AML-193 (cell line): Measurements from ENCODE around the gene POU3F2.

ENCODE experiments used
- DNase-seq, 2 experiments: peaks; one replicate each; lab custom pipeline; 2025; lab: John Stamatoyannopoulos, UW

POU3F2 gene

DNA sequence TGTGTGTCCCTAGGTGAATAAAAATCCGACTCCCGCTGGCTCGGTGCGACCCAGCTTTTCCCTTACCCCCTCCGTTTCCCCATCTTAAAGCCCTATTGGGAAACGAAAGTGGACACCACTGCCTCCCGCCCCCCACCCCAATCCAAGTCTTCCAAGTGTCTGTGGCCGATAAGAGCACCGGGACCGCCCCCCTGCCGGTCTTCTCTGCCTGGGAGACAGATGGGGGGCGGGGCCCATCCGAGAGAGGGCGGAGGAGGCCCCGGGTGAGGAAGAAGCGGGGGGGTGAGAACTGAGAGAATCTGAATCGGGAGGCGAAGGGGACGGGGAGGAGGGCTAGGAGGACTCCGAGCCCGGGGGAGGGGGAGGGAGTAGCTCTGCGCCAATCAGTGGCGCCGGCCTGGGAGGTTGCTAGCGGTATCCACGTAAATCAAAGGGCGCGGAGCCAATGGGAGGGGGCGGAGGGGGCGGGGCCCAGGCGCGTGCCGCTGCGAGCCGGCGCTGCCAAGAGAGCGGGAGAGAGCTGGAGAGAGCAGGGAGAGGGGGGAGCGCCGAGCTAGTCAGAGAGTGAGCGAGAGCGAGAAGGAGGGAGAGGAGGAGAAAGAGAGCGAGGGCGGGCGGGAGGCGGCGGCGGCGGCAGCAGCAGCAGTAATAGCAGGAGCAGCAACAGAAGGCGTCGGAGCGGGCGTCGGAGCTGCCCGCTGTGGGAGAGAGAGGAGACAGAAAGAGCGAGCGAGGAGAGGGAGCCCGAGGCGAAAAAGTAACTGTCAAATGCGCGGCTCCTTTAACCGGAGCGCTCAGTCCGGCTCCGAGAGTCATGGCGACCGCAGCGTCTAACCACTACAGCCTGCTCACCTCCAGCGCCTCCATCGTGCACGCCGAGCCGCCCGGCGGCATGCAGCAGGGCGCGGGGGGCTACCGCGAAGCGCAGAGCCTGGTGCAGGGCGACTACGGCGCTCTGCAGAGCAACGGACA lies at the start of gene POU3F2:
POU3F2 (plus strand) TSS at position 515 of the 972 bp plus-strand sequence; CDS start at position 815, 300 bp downstream.
- no peak for DNase-seq

DNA sequence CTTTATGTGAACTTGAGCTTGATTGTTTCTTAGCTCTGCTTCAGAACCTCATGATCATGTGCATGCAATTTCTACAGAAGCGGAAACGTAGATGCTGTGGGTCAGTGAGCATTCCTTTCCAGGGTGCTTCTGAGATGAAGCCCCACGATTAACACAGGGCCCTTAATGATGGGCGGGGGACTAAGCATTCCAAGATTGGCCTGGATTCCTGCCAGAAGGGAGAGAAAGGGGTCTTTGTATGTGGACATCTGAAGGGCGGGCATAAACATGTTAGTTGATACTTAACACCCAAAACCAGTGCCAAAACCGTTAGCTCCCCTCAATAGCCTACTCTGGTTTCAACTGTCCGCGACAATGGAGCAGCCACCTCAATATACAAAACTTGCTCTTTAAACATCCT lies 46.9 kb upstream of the POU3F2 start:
- DNase-seq: no peak

GRCh38 chr6:98787961-98788360 lies 46.4 kb upstream of the POU3F2 start:
- DNase-seq: no peak

GRCh38 chr6:98794307-98794842 lies 40.0 kb upstream of the POU3F2 start:
- no peak for DNase-seq

GRCh38 chr6:98797217-98797994 lies 37.0 kb upstream of the POU3F2 start:
- no peak for DNase-seq

- no peak for DNase-seq
Observed at GRCh38 chr6:98800866-98801265, 33.5 kb upstream of the POU3F2 start.

GRCh38 chr6:98808541-98809210 lies 25.7 kb upstream of the POU3F2 start:
- DNase-seq: no peak

GRCh38 chr6:98812220-98812619 lies 22.2 kb upstream of the POU3F2 start:
- DNase-seq: no peak

DNA sequence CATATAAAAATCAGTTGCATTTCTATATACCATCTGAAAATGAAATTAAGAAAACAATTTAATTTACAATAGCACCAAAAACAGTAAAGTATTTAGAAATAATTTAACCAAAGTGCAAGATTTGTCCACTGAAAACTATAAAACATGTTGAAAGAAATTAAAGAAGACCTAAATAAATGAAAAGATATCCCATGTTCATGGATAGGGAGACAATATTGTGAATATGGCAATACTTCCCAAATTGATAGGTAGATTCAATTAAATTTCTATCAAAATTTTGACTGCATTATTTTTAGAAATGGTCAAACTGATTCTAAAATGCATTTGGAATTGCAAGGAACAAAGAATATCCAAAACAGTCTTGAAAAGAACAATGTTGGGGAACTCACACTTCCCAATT lies 17.6 kb upstream of the POU3F2 start:
- no peak for DNase-seq

DNA sequence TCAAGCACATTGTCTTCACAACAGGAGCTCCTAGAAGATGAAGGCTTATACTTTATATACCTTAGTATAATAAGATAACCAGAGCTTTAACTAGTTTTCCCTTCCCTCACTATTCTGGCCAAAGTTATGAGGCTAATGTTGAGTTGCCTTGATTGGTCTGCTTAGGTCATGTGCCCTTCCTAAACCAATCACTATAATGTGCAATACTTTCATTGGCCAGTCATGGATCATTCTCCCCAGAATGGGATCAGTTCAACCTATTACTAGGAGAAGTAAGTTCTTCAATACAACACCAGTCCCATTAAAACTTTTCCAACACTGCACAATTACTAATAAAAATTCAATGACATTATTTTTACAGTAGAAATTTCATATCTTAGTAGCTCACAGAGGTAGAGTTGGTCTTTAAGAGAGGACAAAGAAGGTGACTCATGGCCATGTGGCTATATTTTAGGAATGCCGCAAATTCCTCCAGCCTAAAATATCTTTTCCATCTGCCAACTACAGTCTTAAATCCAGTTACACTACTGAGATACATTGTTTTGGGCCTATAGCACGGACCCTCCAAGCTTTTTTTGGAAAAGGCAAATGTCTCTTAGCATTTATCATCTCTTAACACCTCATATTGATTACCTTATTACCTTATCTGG lies 12.5 kb upstream of the POU3F2 start:
- no peak for DNase-seq

- DNase-seq: no peak
Observed at GRCh38 chr6:98823428-98824161, 10.8 kb upstream of the POU3F2 start.

- no peak for DNase-seq
Observed at GRCh38 chr6:98824162-98824901, 10.0 kb upstream of the POU3F2 start.

DNA sequence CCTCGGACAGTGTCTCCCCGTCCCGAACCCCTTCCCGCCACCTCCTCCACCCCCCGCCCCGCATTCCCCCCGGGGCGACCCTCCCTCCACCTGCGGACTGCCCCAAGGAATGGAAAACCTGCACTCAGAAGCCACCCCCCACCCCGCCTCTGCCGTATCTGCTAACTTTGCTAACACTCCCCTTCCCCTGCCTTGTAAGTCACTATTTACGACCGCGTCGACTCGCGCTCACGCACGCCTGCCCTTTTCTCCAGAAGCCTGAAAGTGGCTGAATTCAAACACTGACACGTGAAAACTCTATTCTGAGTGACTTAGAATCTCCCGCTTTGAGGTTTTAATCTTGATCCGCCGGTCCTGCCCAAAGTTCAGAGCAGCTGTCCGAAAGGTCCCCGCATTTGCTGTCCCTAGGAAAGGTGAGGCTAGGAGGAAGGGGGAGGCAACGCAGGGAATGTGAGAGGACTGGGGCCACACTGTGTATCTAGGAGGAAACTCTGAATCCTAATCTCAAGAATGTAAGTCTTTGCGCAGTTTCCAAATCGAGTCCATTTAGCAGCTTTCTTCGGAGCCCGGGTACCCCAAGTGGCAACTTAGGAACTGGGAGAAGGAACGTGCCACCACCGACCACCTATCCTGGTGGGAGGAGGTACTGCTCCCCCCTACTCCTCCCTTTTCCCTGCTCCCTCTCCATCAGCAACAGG lies 9.3 kb upstream of the POU3F2 start:
- no peak for DNase-seq

DNA sequence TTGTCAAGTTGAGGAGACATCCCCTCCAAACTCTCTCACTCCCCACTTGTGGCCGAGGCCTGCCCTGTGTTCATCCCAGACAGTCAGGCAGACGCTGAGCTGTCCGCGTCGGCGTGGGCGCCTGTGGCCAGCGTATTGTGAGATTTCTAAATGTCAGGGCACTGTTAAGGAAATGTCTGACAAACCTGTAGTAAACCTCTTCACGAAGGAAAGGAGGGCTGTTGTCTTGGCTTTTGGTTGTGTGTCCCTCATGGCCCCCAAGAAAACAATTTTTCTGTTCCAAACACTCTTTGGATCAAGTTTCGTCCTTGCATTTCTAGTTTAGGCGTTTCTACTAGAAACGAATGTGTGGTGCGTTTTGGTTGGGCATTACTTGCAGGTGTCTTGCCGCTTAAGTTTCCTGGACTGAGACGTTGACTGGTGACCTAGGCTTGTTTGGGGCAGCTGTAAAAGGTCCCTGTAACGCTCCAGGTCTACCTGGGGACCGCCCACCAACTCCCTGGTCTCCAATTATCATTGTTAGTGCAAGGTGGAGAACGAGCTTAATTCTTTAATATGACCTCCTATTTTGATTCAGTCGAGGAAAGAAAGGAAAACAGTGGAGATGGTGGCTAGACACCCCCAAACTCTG lies 8.7 kb upstream of the POU3F2 start:
- no peak for DNase-seq

- no peak for DNase-seq
Observed at GRCh38 chr6:98827295-98828159, 6.8 kb upstream of the POU3F2 start.

DNA sequence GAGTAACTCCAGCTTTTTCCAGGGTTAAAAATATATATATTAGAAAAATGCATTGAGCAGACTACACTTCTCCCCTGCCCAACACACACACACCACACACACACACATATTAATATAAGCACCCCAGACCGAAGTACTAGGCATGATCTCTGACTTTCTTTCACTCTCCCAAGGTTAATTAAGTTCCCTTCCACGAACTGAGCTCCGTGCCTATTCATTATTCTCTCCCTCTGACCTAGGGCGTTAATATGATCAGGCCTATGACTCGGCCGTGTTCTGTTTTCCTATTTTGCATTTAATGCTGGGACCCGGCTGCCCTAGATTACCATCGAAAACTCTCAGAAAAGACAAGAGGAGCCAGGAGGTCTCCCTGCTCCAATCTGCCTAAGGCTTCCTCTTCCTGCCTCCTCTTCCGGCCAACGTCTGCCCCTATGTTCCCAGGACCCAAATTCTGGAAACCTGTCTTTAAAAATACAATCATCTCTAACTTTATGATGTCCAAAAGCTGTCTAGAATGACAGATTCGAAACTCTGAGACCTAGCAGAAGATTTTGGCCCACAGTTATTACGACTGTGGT lies 6.1 kb upstream of the POU3F2 start:
- no peak for DNase-seq

GRCh38 chr6:98828941-98829411 lies 5.4 kb upstream of the POU3F2 start:
- no peak for DNase-seq

DNA sequence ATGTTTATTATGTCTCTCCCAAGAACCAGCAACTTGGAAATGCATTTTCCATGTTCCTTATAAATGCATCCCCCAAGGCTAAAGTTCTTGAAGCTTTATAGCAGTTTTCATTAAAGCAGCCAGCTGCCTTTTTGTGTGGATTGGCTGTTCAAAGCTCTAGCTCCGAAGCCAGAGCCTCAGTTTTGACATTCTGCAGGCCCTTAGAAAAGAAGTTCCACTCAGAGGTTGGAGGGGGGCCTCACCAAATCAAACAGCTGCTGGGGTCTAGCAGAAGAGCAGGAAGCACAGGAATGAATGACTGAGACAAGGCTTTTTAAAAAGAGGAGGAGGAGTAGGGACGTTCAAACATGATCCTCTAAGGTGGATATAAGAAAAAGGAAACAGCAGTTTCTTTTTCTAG lies 4.2 kb upstream of the POU3F2 start:
- no peak for DNase-seq
